Hepatocyte (in vitro differentiated cells): ENCODE results near the gene BBX. TPM values are rescaled to one million over a fixed set of nuclear protein-coding genes. Genes with fewer than 3 reads are reported as not detected.

ENCODE experiments used
- DNase-seq: peaks from one replicate; pipeline ENCODE4 v3.0.0-alpha.2; 2016; ENCODE audit warnings: low spot score
- H2AFZ ChIP-seq: fragments of 200-600 bp; sonication (generic); 2 replicates; pipeline ENCODE4 v1.6.0; 2016; ENCODE audit warnings: antibody characterized with exemption, mild to moderate bottlenecking
- H3K27ac ChIP-seq: fragments of 200-600 bp; sonication (generic); 2 replicates; pipeline ENCODE4 v1.5.1; 2016; ENCODE audit warnings: mild to moderate bottlenecking
- H3K27me3 ChIP-seq: fragments of 200-600 bp; sonication (generic); 2 replicates; pipeline ENCODE4 v1.6.1; 2016
- H3K36me3 ChIP-seq: fragments of 200-600 bp; sonication (generic); replicated peaks from 2 replicates; pipeline ENCODE4 v1.5.1; 2016; ENCODE audit warnings: low read depth; ENCODE audit not compliant: insufficient read depth
- H3K4me1 ChIP-seq: fragments of 200-600 bp; sonication (generic); 2 replicates; pipeline ENCODE4 v1.5.1; 2016; ENCODE audit warnings: mild to moderate bottlenecking, moderate library complexity; ENCODE audit not compliant: insufficient read depth
- H3K4me2 ChIP-seq: fragments of 200-600 bp; sonication (generic); 2 replicates; pipeline ENCODE4 v1.6.0; 2016
- H3K4me3 ChIP-seq: fragments of 200-600 bp; sonication (generic); 2 replicates; pipeline ENCODE4 v1.5.1; 2016; ENCODE audit warnings: mild to moderate bottlenecking
- H3K79me2 ChIP-seq: fragments of 200-600 bp; sonication (generic); 2 replicates; pipeline ENCODE4 v1.6.0; 2017; ENCODE audit warnings: mild to moderate bottlenecking
- H3K9me2 ChIP-seq: fragments of 200-600 bp; sonication (generic); replicated peaks from 2 replicates; pipeline ENCODE4 v1.6.0; 2017; ENCODE audit warnings: mild to moderate bottlenecking; ENCODE audit not compliant: insufficient read depth
- H3K9me3 ChIP-seq: fragments of 200-600 bp; sonication (generic); 2 replicates; pipeline ENCODE4 v1.5.1; 2016; ENCODE audit warnings: low read depth, mild to moderate bottlenecking
- H4K20me1 ChIP-seq: fragments of 200-600 bp; sonication (generic); 2 replicates; pipeline ENCODE4 v1.6.0; 2016; ENCODE audit warnings: mild to moderate bottlenecking; ENCODE audit not compliant: insufficient read depth, poor library complexity, severe bottlenecking
- EZH2 ChIP-seq: fragments of 200-600 bp; sonication (generic); IDR thresholded peaks from 2 replicates; pipeline ENCODE4 v1.6.1; 2016; ENCODE audit warnings: antibody characterized with exemption, mild to moderate bottlenecking, borderline replicate concordance
- EZH2phosphoT487 ChIP-seq: fragments of 200-600 bp; sonication (generic); IDR thresholded peaks from one replicate; pipeline ENCODE4 v1.6.1; 2018; ENCODE audit warnings: antibody characterized with exemption, mild to moderate bottlenecking, low read depth, moderate library complexity; ENCODE audit not compliant: unreplicated experiment, severe bottlenecking
- WGBS: methylation state at CpG from one replicate; pipeline ENCODE4 v1.1.6; 2016; ENCODE audit warnings: low lambda C conversion rate; ENCODE audit errors: missing lambda C conversion rate; 5-methylcytosine and 5-hydroxymethylcytosine counted together
- polyA plus RNA-seq: library from polyadenylated mRNA; unstranded; fragments of >200 nt; fragmentation: Nextera tagmentation; extraction: Ambion mirVana; gene quantifications from 2 replicates; pipeline ENCODE4 v1.2.1, GENCODE V29; 2016
- total RNA-seq: library from RNA; depleted of rRNA; stranded (reverse); fragments of >200 nt; gene quantifications from 2 replicates; pipeline ENCODE4 v1.2.3, GENCODE V29; 2014
- TF ChIP-seq, protein P1 (sequence below): fragments of 200-600 bp; sonication (generic); IDR thresholded peaks from 2 replicates; pipeline ENCODE4 v1.5.1; 2016; ENCODE audit warnings: antibody characterized with exemption, mild to moderate bottlenecking; ENCODE audit not compliant: poor library complexity

BBX gene
- total and polyA plus RNA-seq, 2 experiments from 2014 or later = 63.7 to 75.2 TPM

DNA sequence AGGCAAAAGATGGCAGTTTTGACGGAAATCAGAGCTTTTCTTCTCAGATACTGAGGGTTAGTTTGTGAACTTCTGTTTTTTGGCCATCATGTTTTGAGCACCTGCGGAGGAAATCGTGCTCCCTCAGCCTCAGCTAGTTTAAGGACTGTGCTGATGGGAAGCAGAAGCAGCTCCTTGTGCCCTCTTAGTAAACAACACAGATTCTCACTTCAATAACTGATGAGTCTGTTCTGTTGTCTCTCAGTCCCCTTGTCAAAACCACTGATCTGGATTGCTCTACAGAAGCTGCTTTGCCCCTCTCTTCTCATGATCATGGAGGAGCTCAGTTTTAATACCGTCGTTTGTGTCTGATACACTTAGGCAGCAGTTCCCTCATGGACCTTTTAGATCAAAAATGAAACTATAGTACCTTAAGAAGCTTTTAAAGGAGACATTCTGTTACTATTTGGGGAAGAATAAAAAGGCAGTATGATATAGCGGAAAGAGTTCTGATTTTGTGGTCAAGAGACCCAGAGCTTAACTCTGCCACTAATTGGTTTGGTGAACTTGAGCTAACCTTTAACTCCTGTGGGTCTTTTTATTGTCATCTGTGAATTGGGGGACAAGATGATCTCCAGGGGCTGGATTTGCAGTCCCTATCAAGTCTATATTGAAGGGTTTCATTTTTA is 152.6 kb downstream of the BBX start:
- H3K9me2 ChIP-seq = no peaks in the 10 kb centered on the region
- no peaks in the 10 kb centered on the region for H3K36me3 ChIP-seq
- H3K4me2 ChIP-seq = no peak overlapping the region
- peaks cover 2% of the 10 kb centered on the region for H3K79me2 ChIP-seq
- no peak overlapping the region for H2AFZ ChIP-seq
- H3K27ac ChIP-seq = no peak overlapping the region
- no peak for TF ChIP-seq EZH2
- TF ChIP-seq, protein P1, sequence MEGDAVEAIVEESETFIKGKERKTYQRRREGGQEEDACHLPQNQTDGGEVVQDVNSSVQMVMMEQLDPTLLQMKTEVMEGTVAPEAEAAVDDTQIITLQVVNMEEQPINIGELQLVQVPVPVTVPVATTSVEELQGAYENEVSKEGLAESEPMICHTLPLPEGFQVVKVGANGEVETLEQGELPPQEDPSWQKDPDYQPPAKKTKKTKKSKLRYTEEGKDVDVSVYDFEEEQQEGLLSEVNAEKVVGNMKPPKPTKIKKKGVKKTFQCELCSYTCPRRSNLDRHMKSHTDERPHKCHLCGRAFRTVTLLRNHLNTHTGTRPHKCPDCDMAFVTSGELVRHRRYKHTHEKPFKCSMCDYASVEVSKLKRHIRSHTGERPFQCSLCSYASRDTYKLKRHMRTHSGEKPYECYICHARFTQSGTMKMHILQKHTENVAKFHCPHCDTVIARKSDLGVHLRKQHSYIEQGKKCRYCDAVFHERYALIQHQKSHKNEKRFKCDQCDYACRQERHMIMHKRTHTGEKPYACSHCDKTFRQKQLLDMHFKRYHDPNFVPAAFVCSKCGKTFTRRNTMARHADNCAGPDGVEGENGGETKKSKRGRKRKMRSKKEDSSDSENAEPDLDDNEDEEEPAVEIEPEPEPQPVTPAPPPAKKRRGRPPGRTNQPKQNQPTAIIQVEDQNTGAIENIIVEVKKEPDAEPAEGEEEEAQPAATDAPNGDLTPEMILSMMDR = no peak
- no peak for TF ChIP-seq EZH2phosphoT487
- no peaks in the 10 kb centered on the region for H3K9me3 ChIP-seq
- no peak overlapping the region for H3K4me3 ChIP-seq
- DNase-seq = no peak
- H4K20me1 ChIP-seq = no peaks in the 10 kb centered on the region
- H3K4me1 ChIP-seq = no peaks in the 10 kb centered on the region
- no peaks in the 10 kb centered on the region for H3K27me3 ChIP-seq
- WGBS = 68% methylated on average over 6 of the region's 6 CpGs

DNA sequence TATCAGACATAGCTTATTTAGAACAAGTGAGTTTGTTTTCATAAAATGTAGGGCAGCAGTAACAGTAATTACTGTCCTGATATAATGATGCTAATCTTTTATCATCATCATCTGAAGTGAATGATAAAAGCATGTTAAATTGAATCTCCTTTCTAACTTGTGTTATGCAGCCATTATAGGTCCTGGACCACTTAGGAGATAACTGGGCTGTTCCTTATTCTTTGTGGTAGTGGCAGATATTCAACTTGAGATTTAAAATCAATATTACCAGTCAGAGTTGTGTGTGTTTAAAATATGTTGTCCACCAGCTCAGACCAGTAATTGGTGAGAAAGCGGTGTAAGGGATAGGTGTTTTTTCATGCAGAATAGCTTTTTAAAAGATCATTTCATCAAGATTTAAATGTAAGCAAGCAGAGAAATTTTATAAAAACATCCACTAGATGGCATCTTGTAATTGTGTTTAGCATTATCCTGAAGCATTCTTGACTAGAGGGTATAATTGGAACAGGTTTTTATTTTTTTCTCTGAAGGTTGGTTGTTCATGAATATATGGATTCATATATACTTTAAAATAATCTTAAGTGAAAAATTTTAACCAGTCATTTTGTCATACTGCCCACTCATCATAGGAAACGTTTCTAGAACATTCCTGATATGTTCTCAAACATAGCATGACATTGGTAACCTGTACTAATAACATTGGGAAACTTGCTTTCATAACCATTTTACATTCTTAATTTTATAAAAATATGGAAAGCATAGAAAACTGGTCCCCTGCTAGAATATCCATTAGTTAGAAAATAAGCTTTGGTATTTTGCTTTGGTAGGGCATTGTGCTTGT is 153.9 kb downstream of the BBX start:
- no peaks in the 10 kb centered on the region for H3K9me2 ChIP-seq
- 77% methylated on average over 2 of the region's 2 CpGs for WGBS
- H2AFZ ChIP-seq = no peak overlapping the region
- no peaks in the 10 kb centered on the region for H3K36me3 ChIP-seq
- peak; percentile 44 for DNase-seq
- no peaks in the 10 kb centered on the region for H4K20me1 ChIP-seq
- H3K79me2 ChIP-seq = peaks cover 6% of the 10 kb centered on the region
- no peak overlapping the region for H3K4me3 ChIP-seq
- H3K4me1 ChIP-seq = no peaks in the 10 kb centered on the region
- no peak overlapping the region for H3K27ac ChIP-seq
- H3K27me3 ChIP-seq = no peaks in the 10 kb centered on the region
- no peak overlapping the region for H3K4me2 ChIP-seq
- H3K9me3 ChIP-seq = no peaks in the 10 kb centered on the region
- no peak for TF ChIP-seq EZH2
- TF ChIP-seq, protein P1 = peak; percentile 62

DNA sequence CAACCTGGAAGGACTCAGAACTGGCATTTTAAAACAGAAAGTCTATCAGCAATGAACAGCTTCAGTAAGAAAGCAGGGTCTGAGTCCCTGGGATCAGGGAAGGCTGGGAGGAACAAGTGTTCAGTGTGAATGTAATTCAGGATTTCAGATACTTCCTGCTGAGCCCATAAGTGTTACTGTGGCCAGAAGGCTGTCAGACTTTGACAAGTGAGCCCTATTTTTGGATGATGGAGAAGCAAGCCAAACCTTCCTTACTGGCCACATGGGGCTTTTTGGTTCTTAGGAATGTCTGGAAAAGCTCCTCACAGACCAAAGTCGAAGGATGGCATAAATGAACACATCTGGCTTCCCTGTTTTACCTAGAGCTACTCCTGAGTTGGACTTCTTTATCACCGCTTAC is 157.2 kb downstream of the BBX start:
- TF ChIP-seq, protein P1 = no peak
- TF ChIP-seq EZH2 (no peak), EZH2phosphoT487 (no peak)

More for the DNA sequence above, 157.2 kb downstream of the BBX start:
- H3K27me3 ChIP-seq = no peaks in the 10 kb centered on the region
- no peaks in the 10 kb centered on the region for H3K9me2 ChIP-seq
- no peaks in the 10 kb centered on the region for H4K20me1 ChIP-seq
- WGBS = 65% methylated on average over 2 of the region's 2 CpGs
- no peak overlapping the region for H2AFZ ChIP-seq
- no peak overlapping the region for H3K27ac ChIP-seq
- peaks cover 13% of the 10 kb centered on the region for H3K79me2 ChIP-seq
- DNase-seq = no peak
- H3K36me3 ChIP-seq = no peaks in the 10 kb centered on the region
- no peaks in the 10 kb centered on the region for H3K9me3 ChIP-seq
- no peak overlapping the region for H3K4me3 ChIP-seq
- H3K4me1 ChIP-seq = peaks cover 2% of the 10 kb centered on the region
- no peak overlapping the region for H3K4me2 ChIP-seq
